Activated T-cell treated with anti-CD3 and anti-CD28 coated beads for 4 hours (primary cell): ENCODE measurements around the gene DPM3.

Experiments
- DNase-seq: peaks from one replicate; pipeline ENCODE4 v3.0.0-alpha.2; 2020

DPM3 gene

GRCh38 chr1:155092131-155092530 is 48.2 kb downstream of the DPM3 start:
- no peak for DNase-seq

GRCh38 chr1:155091071-155092051 is 49.0 kb downstream of the DPM3 start:
- peak; percentile 81 for DNase-seq
